SK-N-SH (cell line): ENCODE data around the gene TTC23L. TPM values are rescaled to one million over a fixed set of nuclear protein-coding genes. Genes with fewer than 3 reads are reported as not detected.

Source experiments
- CTCF ChIA-PET: fragments of 300-600, 350-600 bp; formaldehyde crosslinking; extraction: SDS; loops from one replicate; lab custom pipeline; 2021; lab: Yijun Ruan, JAX
- POLR2A ChIA-PET: fragments of 350-600 bp; sonication (Branson Sonifier 250); formaldehyde crosslinking; extraction: SDS; loops from one replicate; lab custom pipeline; 2020; ENCODE audit warnings: antibody characterized with exemption, inconsistent platforms; lab: Yijun Ruan, JAX
- DNase-seq: peaks from one replicate; pipeline ENCODE4 v3.0.0; 2012
- H2AFZ ChIP-seq: fragments of 200-600 bp; sonication (generic); 2 replicates; pipeline ENCODE4 v1.8.1; 2016; ENCODE audit warnings: antibody characterized with exemption, mild to moderate bottlenecking, low read depth
- H3F3A ChIP-seq: fragments of 200-600 bp; sonication (generic); replicated peaks from 2 replicates; pipeline ENCODE3; 2016; ENCODE audit warnings: antibody characterized with exemption, mild to moderate bottlenecking; ENCODE audit not compliant: insufficient read depth
- H3K27ac ChIP-seq, 2 experiments: fragments of 200-500 bp in 1 of 2; fragments of 200-600 bp in 1 of 2; sonication (Bioruptor generic) in 1 of 2; sonication (generic), shearing (Covaris generic) in 1 of 2; 2 replicates each; pipeline versions ENCODE4 v1.5.1 to v1.6.1; 2014 to 2016; ENCODE audit warnings: low read depth in 2 of 2, inconsistent platforms in 1 of 2, low read length in 1 of 2, mild to moderate bottlenecking in 1 of 2, mixed read lengths in 1 of 2
- H3K27me3 ChIP-seq: fragments of 200-600 bp; sonication (generic), shearing (Covaris generic); 2 replicates; pipeline ENCODE4 v1.6.1; 2016; ENCODE audit warnings: mixed run types; ENCODE audit not compliant: insufficient read depth
- H3K36me3 ChIP-seq, 2 experiments: fragments of 200-500 bp in 1 of 2; fragments of 200-600 bp in 1 of 2; sonication (Bioruptor generic) in 1 of 2; sonication (generic) in 1 of 2; replicated peaks in 1 of 2; 2 replicates each; pipeline versions ENCODE3 to v1.5.1; 2014 to 2016; ENCODE audit warnings: low read length in 1 of 2, mild to moderate bottlenecking in 1 of 2; ENCODE audit not compliant: insufficient read depth in 2 of 2, control insufficient read depth in 1 of 2
- H3K4me1 ChIP-seq, 2 experiments: fragments of 200-500 bp in 1 of 2; fragments of 200-600 bp in 1 of 2; sonication (Bioruptor generic) in 1 of 2; sonication (generic), shearing (Covaris generic) in 1 of 2; 2 replicates each; pipeline versions ENCODE4 v1.5.1 to v1.6.1; 2014 to 2016; ENCODE audit warnings: low read depth in 1 of 2, low read length in 1 of 2, mixed run types in 1 of 2; ENCODE audit not compliant: insufficient read depth in 2 of 2, control insufficient read depth in 1 of 2
- H3K4me2 ChIP-seq: fragments of 200-600 bp; sonication (generic), shearing (Covaris generic); 2 replicates; pipeline ENCODE4 v1.6.1; 2017; ENCODE audit warnings: mixed run types
- H3K4me3 ChIP-seq, 2 experiments: fragments of 200-500 bp in 1 of 2; fragments of 200-600 bp in 1 of 2; sonication (Bioruptor generic) in 1 of 2; sonication (generic), shearing (Covaris generic) in 1 of 2; 2 replicates each; pipeline versions ENCODE4 v1.5.1 to v1.8.1; 2014 to 2016; ENCODE audit warnings: low read depth in 2 of 2, inconsistent platforms in 1 of 2, low read length in 1 of 2, mild to moderate bottlenecking in 1 of 2, mixed read lengths in 1 of 2, moderate library complexity in 1 of 2
- H3K79me2 ChIP-seq: fragments of 200-600 bp; sonication (generic); 2 replicates; pipeline ENCODE4 v1.8.1; 2017; ENCODE audit warnings: mild to moderate bottlenecking; ENCODE audit not compliant: insufficient read depth
- H3K9ac ChIP-seq: fragments of 200-600 bp; sonication (generic); 2 replicates; pipeline ENCODE4 v1.6.1; 2017; ENCODE audit warnings: mixed run types
- H3K9me2 ChIP-seq: fragments of 200-600 bp; sonication (generic); 2 replicates; pipeline ENCODE4 v1.6.1; 2017; ENCODE audit warnings: mixed run types
- H3K9me3 ChIP-seq: fragments of 200-600 bp; sonication (generic); 2 replicates; pipeline ENCODE4 v1.6.1; 2017; ENCODE audit warnings: mixed run types, mild to moderate bottlenecking, moderate library complexity
- H4K20me1 ChIP-seq: fragments of 200-600 bp; sonication (generic); 2 replicates; pipeline ENCODE4 v1.6.1; 2017; ENCODE audit warnings: mild to moderate bottlenecking, mixed run types; ENCODE audit not compliant: insufficient read depth
- CHD2 ChIP-seq: fragments of 150-350 bp; IDR thresholded peaks from 2 replicates; pipeline ENCODE4 v1.6.1; 2018; ENCODE audit warnings: low read length; ENCODE audit not compliant: partially characterized antibody
- CTCF ChIP-seq: fragments of 200-600 bp; sonication (generic); IDR thresholded peaks from 2 replicates; pipeline ENCODE4 v1.6.1; 2017; ENCODE audit warnings: antibody characterized with exemption, mild to moderate bottlenecking, moderate library complexity
- FOXJ3 ChIP-seq: sonication (generic); formaldehyde crosslinking; IDR thresholded peaks from 2 replicates; pipeline ENCODE4 v1.5.1; 2020; ENCODE audit warnings: mild to moderate bottlenecking, missing genetic modification reagents
- FOXM1 ChIP-seq: IDR thresholded peaks from 2 replicates; pipeline ENCODE4 v1.4.0; 2012; ENCODE audit warnings: low read depth, mild to moderate bottlenecking
- JUND ChIP-seq: IDR thresholded peaks from 2 replicates; pipeline ENCODE4 v1.4.0; 2012
- MXI1 ChIP-seq: IDR thresholded peaks from 2 replicates; pipeline ENCODE4 v1.6.1; 2012; ENCODE audit warnings: mild to moderate bottlenecking, low read depth, low read length, improper control_type of control experiment
- POLR2AphosphoS5 ChIP-seq: IDR thresholded peaks from 2 replicates; pipeline ENCODE4 v1.6.1; 2012; ENCODE audit warnings: low read depth, low read length
- RCOR1 ChIP-seq: fragments of 150-350 bp; IDR thresholded peaks from 2 replicates; pipeline ENCODE4 v1.6.1; 2017; ENCODE audit warnings: antibody characterized with exemption, low read length
- RXRA ChIP-seq: IDR thresholded peaks from 2 replicates; pipeline ENCODE4 v1.4.0; 2012; ENCODE audit warnings: low read depth, mild to moderate bottlenecking, borderline replicate concordance
- SIN3A ChIP-seq: IDR thresholded peaks from 2 replicates; pipeline ENCODE4 v1.6.1; 2012; ENCODE audit warnings: low read depth, mild to moderate bottlenecking, low read length, moderate library complexity, borderline replicate concordance
- TAF1 ChIP-seq: IDR thresholded peaks from 2 replicates; pipeline ENCODE4 v1.6.1; 2012; ENCODE audit warnings: low read depth, mild to moderate bottlenecking, low read length, moderate library complexity, borderline replicate concordance
- TCF12 ChIP-seq: IDR thresholded peaks from 2 replicates; pipeline ENCODE4 v1.4.0; 2012
- USF2 ChIP-seq: fragments of 150-350 bp; IDR thresholded peaks from 2 replicates; pipeline ENCODE4 v1.6.1; 2017; ENCODE audit warnings: antibody characterized with exemption, low read length, low read depth, borderline replicate concordance
- YY1 ChIP-seq: IDR thresholded peaks from 2 replicates; pipeline ENCODE4 v1.4.0; 2012; ENCODE audit warnings: low read depth, mild to moderate bottlenecking
- WGBS: methylation state at CpG from one replicate; pipeline ENCODE4 v1.1.6; 2017; ENCODE audit warnings: low lambda C conversion rate; 5-methylcytosine and 5-hydroxymethylcytosine counted together
- polyA plus RNA-seq, 3 experiments: library from polyadenylated mRNA; depleted of rRNA; stranded (reverse); fragments of >200 nt; gene quantifications; 2 replicates each; pipeline ENCODE4 v1.2.3, GENCODE V29; 2012
- TF ChIP-seq, protein P1 (sequence below): IDR thresholded peaks from 2 replicates; pipeline ENCODE4 v1.4.0; 2012; ENCODE audit warnings: low read depth, borderline replicate concordance

Gene TTC23L
- polyA plus RNA-seq, 1 of the 3 experiments (the other 2 are of a cell fraction) = 0.49 TPM

- ChIA-PET POLR2A (interaction anchor here (2.4 kb wide), 1 partner anchor 15 kb away, joined by 32 read pairs; the partner anchor contains the start of genes BRIX1 and RAD1), CTCF (interaction anchor here (0.6 to 1.0 kb wide), 5 partner anchors 8 to 32 kb away, joined by 3 to 6 read pairs (median 3); partner anchors contain the start of gene BRIX1)
- no peak for DNase-seq
- TF ChIP-seq CHD2 (no peak), TAF1 (no peak), JUND (no peak), TCF12 (no peak), FOXJ3 (no peak), FOXM1 (no peak), USF2 (no peak), YY1 (no peak), RXRA (no peak), RCOR1 (no peak), POLR2AphosphoS5 (no peak), SIN3A (no peak), MXI1 (no peak), CTCF (no peak)
- TF ChIP-seq, protein P1, sequence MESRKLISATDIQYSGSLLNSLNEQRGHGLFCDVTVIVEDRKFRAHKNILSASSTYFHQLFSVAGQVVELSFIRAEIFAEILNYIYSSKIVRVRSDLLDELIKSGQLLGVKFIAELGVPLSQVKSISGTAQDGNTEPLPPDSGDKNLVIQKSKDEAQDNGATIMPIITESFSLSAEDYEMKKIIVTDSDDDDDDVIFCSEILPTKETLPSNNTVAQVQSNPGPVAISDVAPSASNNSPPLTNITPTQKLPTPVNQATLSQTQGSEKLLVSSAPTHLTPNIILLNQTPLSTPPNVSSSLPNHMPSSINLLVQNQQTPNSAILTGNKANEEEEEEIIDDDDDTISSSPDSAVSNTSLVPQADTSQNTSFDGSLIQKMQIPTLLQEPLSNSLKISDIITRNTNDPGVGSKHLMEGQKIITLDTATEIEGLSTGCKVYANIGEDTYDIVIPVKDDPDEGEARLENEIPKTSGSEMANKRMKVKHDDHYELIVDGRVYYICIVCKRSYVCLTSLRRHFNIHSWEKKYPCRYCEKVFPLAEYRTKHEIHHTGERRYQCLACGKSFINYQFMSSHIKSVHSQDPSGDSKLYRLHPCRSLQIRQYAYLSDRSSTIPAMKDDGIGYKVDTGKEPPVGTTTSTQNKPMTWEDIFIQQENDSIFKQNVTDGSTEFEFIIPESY = no peak
- H4K20me1 ChIP-seq = no peaks in the 10 kb centered on the region
- H3F3A ChIP-seq = peaks cover 23% of the 10 kb centered on the region
- peaks cover 0 to 9% of the 10 kb centered on the region in 2 experiments; a peak in 3 of 4 replicates for H3K4me1 ChIP-seq
- H3K27me3 ChIP-seq = no peaks in the 10 kb centered on the region
- WGBS = 11% methylated on average over 3 of the region's 3 CpGs
- H3K36me3 ChIP-seq = peaks cover 17 to 24% of the 10 kb centered on the region in 2 experiments
- peak overlapping the region; percentile 93 to 94 for H3K4me3 ChIP-seq
- peak overlapping the region; percentile 68 for H3K4me2 ChIP-seq
- peaks cover 50% of the 10 kb centered on the region for H3K79me2 ChIP-seq
- H3K27ac ChIP-seq = peak overlapping the region; percentile 81 to 86
- no peaks in the 10 kb centered on the region for H3K9me3 ChIP-seq
- H3K9ac ChIP-seq = peak overlapping the region; percentile 72
- H2AFZ ChIP-seq = peak overlapping the region; percentile 92
- H3K9me2 ChIP-seq = no peaks in the 10 kb centered on the region
Observed at GRCh38 chr5:34930462-34930844, 91.5 kb downstream of the TTC23L start.
